Activated naive CD8-positive, alpha-beta T cell treated with anti-CD3 and anti-CD28 coated beads, Interleukin-2, amount 50 U/mL, for 16 hours (primary cell): ENCODE data around the gene TNFSF9.
"Not testable (repeated sequence)": the region's sequence is repeated elsewhere in the genome, so short reads cannot be mapped to it uniquely, and the experiment has no call there.

Experiments used
- DNase-seq: peaks from one replicate; pipeline ENCODE4 v3.0.0-alpha.2; 2020; ENCODE audit warnings: low read depth, low spot score

The TNFSF9 gene

DNA sequence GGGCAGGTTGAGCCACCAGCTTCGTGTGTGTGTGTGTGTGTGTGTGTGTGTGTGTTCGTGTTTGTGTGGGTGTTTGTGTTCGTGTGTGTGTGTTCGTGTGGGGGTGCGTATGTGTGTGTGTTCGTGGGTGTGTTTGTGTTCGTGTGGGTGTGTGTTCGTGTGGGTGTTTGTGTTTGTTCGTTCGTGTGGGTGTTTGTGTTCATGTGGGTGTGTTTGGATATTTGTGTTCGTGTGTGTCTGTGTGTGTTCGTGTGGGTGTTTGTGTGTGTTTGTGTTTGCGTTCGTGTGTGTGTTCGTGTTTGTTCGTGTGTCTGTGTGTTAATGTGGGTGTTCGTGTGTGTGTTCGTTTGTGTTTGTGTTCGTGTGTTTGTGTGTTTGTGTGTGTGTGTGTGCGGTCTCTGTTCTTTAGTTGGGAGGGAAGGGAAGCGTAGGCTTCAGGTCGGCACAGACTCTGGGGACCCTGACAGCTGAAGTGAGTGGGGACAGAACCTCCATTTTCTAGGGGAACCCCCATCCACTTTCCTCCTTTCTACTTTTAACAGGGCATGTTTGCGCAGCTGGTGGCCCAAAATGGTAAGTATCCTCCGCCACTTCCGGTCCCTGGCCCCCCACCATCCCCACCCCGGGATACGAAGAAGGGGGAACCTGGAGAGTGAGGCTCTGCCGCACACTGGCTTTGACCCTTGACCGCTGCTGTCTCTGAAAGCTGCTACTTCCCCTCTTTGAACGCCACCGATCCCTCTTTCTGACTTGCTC lies 1.6 kb downstream of the TNFSF9 start:
- no peak for DNase-seq

DNA sequence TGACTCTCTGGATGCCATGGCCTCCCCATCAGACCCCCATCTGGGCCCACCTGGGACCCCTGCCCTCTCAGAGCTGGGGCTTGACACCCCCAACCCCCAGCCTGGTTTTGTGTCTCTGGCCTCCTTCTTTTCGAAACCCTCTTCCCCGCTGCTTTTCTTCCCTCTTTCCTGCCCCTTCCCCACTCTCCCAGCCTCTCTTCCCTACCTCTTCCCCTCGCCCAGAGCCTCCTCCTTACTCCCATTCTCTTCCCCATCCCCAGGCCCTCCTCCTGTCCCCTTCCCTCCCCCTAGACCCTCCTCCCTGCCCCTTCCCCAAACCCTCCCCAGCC lies 2.1 kb downstream of the TNFSF9 start:
- no peak for DNase-seq

DNA sequence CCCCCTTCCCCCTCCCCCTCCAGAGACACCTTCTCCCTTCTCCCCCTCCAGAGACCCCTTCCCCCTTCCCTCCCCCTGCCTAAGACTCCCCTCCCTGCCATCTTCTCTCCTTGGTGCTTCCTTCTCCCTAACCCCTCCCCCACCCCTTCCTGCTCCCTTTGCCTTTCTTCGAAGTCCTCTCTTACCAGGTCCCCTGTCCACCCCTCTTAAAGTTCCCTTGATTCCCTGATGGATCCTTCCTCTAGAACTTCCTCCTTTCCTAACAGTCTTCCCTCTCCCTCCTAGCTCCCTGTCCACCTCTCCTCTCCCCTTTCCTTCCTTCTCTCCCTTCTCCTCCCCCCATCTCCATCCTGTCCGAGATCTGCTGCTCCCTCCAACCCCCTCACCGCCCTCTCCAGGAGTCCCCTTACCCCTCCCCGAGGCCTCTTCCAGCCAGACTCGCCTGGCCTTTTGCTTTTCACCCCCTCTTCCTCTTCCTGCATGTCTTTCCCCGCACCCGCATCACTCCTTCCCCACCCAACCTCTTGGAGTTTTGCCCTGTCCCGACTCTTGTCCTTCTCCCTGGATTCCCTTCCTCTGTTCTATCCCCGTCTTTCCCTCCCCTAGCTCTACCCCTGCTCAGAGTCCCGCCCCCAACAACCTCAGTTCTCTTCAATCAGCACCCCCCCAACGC lies 3.1 kb downstream of the TNFSF9 start:
- DNase-seq, result no peak

DNA sequence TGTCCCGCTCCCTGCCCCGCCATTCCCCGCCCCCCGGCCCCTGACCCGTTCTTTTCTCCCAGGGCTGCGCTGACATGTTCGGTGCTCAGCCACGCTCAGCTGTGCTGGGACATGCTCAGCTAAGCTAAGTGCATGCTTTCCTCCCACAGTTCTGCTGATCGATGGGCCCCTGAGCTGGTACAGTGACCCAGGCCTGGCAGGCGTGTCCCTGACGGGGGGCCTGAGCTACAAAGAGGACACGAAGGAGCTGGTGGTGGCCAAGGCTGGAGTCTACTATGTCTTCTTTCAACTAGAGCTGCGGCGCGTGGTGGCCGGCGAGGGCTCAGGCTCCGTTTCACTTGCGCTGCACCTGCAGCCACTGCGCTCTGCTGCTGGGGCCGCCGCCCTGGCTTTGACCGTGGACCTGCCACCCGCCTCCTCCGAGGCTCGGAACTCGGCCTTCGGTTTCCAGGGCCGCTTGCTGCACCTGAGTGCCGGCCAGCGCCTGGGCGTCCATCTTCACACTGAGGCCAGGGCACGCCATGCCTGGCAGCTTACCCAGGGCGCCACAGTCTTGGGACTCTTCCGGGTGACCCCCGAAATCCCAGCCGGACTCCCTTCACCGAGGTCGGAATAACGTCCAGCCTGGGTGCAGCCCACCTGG lies 3.7 kb downstream of the TNFSF9 start:
- DNase-seq, result no peak

DNA sequence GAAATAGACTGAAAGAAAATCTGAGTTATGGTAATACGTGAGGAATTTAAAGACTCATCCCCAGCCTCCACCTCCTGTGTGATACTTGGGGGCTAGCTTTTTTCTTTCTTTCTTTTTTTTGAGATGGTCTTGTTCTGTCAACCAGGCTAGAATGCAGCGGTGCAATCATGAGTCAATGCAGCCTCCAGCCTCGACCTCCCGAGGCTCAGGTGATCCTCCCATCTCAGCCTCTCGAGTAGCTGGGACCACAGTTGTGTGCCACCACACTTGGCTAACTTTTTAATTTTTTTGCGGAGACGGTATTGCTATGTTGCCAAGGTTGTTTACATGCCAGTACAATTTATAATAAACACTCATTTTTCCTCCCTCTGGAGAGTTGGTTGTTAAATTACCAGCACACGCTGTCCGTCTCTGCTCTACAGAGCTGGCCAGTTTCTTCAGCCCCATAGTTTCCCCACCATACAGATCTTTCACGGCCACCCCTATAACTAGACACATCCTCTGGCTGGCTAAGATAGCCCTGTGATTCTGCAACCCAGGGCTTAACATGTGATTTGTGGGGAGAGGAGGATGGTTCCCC lies 4.8 kb downstream of the TNFSF9 start:
- no peak for DNase-seq

DNA sequence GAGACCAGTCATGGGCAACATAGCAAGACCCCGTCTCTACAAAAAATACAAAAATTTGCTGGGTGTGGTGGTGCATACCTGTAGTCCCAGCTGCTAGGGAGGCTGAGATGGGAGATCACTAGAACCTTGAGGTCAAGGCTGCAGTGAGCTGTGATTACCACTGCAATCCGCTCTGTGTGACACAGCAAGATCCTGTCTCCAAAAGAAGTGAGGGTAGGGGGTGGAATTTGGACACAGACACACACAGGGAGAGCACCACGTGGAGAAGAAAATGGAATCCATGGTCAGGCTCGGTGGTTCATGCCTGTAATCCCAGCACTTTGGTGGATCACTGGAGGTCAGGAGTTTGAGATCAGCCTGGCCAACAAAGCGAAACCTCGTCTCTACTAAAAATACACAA lies 8.7 kb downstream of the TNFSF9 start:
- DNase-seq, result no peak

DNA sequence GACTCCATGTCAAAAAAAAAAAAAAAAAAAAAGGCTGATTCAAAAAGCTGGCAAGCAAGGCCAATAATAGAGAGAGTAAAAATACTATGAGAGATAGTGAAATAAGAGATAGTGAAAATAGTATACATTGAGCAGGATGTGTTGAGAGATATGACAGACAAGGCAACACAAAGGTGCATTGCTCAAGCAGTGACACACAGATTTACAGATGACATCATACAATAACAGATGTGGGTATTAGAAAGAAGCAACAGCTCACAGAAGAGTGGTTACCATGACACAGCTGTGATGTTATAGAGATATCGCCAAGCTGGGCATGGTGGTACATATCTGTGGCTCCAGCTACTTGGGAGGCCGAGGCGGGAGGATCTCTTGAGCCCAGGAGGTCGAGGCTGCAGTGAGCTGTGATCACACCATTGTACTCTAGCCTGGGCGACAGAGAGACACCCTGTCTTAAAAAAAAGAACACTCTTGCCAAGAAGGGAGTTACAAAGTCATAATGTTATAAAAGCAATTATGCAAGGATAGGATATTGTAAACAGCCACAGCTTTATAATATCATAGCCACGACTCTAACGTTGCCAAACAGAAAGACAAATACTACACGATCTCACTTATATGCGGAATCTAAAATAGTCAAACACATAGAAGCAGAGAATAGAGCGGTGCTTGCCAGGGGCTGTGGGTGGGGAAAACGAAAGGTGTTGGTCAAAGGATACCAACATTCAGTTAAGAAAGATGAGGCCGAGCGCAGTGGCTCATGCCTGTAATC lies 10.3 kb downstream of the TNFSF9 start:
- no peak for DNase-seq

DNA sequence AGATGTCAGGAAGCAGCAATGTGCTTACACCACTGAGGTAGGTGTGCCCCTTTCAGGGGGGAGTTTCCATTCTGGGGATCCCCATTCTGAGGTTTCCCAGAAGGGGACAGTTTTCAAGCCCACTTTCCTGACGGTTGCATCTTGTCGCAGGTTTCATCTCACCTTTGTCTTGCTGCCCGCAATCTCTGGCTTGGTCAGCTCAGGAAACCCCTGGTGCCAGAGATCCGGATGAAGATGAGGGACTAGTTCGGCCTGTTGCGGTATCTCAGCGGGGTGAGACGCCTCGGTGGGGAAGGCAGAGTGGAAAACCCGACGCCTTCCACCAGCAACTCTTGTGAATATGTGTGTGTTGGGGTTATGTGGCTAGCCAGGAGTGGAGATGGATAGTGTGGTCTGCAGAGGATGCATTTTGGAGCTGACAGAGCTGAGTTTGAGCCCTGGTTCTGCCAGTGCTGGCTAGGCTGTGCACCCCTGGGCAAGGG lies 13.1 kb downstream of the TNFSF9 start:
- DNase-seq, result no peak

DNA sequence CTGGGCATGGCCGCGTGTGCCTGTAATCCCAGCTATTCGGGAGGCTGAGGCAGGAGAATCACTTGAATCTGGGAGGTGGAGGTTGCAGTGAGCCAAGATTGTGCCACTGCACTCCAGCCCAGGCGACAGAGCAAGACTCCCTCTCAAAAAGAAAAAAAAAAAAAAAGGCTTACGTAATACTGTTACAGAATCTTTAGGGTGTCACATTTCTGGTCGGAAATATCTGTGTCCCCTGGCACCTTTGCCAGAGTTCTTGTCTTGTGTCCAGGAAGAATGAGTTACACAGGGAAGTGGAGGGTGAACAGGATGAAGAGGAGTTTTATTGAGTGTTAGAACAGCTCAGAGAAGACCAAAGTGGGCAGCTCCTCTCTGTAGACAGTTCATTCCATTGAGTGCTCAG lies 19.9 kb downstream of the TNFSF9 start:
- DNase-seq, result not testable (repeated sequence)

DNA sequence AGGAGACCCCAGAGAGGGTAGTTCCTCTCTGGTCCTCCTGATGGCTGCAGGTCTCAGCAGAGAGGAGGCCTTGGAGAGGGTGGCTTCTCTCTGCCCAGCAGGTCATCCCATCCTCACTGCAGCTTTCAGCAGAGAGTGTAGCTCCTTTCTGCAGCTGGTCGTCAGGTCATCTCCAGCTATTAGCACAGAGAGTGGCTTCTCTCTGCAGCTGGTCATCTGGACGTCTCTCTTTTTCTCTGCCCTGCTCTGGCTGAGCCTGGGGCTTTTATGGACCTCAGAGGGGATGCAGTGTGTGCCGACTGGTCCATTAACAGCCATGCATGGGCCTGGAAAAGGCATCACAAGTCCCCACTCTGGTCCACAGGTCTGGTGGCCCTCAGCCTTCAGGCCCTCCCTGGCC lies 20.3 kb downstream of the TNFSF9 start:
- no peak for DNase-seq

DNA sequence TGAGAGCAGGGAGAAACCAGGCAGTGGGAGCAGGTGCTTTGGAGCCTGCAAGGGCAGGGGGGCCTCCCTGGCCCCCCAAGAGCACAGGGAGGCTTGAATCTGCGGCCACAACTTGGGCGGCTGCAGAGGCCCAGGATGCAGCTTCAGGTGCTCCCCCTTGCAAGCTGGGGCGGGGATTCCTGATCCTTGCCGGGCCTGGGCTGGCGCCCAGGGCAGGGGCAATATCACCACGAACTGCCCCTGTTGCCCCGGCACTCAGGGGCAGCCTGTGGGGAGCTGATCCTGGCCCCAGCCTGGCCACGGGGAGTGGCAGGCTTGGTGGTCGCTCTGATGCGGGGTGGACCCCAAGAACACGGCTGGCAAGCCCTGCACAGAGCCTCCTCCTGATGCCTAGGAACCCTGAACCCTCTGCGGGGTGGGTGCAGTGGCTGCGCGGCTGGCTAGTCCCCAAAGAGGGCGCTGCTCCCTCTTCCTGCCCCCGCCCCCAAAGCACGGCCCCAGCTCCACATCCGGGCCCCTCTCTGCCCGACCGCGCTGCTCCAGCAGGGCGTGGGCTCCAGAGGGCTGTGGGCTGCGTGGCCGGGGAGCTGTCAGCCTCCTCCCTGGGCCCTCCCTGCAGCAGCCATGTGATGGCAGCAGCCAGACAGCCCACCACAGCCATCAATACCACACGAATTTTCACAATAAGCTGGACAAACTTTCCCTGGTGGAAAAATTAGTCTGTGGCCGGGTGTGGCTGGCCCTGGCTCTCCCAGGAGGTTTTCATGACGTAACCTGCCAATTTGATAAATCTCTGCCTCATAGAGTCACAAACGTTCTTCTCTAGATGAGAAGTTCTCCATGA lies 21.0 kb downstream of the TNFSF9 start:
- peak; percentile 42 for DNase-seq

DNA sequence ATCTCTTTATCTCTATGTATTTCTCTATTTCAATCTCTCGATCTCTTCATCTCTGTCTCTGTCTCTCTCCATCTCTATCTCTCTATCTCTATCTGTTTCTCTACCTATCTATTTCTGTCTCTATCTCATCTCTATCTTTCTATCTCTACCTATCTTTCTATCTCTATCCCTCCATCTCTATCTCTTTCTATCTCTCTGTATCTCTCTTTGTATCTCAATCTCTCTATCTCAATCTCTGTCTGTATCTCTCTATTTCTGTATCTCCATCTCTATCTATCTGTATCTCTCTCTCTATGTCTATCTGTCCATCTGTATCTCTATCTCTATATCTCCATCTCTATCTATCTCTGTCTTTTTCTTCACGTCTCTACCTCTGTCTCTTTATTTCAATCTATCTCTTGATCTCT lies 25.2 kb downstream of the TNFSF9 start:
- DNase-seq, result no peak

DNA sequence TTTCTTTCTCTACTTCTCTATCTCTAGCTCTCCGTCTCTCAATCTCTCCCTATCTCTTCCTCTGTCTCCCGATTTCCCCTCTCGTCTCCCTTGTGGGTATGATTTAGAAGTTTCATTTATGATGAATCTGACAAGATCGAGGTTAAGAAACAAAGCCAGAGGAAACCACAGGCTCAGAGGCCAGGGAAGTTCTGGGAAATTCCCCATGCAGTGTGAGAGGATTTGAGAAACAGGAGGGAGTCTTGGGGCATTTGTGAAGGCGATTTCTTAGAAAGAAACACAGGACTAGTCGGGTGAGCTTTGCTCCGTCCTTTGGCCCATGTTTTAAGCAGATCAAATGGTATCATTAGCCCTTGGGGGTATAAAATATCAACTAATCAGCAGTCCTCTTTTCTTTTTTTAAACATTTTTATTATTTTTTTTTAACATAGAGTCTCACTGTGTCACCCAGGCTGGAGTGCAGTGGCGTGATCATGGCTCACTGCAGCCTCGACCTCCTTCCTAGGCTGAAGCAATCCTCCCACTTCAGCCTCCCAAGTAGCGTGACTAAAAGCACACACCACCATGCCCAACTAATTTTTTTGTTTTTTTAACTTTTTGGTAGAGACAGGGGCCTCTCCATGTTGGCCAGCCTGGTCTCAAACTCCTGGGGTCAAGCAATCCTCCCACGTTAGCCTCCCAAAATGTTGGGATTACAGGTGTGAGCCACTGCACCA lies 25.8 kb downstream of the TNFSF9 start:
- DNase-seq, result no peak

DNA sequence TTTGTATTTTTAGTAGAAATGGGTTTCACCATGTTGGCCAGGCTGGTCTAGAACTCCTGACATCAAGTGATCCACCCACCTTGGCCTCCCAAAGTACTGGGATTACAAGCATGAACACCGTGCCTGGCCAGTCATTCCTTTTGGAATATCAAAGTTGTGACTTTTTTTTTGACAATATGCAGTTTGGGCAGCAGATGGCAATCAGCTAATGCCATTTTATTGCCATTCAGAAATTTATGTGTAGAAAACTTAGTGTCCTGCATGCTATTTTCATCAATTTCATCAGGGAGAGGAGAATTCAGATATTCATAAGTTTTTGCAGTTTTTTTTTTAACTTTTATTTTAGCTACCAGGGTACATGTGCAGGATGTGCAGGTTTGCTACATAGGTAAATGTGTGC lies 31.6 kb downstream of the TNFSF9 start:
- not testable (repeated sequence) for DNase-seq

DNA sequence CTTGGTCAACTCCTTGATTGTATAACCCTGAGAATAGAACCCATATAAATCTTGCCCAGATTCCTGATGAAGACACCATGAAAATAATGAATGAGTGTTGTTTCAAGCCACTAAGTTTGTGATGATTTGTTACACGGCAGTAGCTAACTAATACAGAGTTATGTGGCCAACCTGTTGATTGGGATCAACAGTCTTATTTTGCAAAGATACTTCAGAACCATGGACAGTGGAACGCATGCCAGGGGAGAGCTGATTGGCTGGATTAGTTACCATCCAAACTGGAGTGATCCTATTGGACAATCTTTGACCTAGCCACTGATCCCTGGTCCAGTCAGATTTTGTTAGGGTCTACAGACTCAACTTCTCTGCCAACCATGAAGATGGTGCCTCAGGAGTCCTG lies 33.6 kb downstream of the TNFSF9 start:
- no peak for DNase-seq

DNA sequence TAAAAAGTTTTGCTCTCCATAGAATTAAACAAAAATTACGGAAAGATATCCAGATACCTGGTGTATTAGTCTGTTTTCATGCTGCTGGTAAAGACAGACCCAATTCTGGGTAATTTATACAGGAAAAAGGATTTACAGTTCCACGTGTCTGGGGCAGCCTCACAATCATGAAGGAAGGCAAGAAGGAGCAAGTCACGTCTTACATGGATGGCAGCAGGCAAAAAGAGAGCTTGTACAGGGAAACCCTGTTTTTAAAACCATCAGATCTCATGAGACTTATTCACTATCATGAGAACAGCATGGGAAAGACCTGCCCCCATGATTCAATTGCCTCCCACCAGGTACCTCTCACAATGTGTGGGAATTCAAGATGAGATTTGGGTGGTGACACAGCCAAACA lies 35.9 kb downstream of the TNFSF9 start:
- DNase-seq, result not testable (repeated sequence)

DNA sequence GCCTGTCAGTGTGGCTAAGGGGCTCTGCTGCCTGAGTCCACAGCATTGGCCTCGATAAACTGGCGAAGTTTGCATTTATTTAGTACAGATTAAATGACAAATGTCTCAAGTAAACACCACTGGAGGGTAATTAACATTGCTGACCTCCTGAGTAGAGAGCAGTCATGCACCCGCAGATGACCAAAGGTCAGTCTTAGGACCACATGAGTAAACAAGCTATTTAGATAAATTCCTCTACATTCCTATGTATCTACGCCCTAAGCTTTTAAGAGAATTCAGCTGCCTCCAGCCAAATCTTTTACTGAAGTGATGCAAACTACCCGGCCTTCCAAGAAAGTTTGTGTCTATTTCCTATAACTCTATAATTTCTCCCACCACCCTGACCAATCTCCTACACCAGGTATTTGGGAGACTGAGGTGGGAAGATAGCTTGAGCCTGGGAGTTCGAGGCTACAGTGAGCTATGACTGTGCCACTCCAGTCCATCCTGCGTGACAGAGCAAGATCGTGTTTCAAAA lies 37.2 kb downstream of the TNFSF9 start:
- no peak for DNase-seq

DNA sequence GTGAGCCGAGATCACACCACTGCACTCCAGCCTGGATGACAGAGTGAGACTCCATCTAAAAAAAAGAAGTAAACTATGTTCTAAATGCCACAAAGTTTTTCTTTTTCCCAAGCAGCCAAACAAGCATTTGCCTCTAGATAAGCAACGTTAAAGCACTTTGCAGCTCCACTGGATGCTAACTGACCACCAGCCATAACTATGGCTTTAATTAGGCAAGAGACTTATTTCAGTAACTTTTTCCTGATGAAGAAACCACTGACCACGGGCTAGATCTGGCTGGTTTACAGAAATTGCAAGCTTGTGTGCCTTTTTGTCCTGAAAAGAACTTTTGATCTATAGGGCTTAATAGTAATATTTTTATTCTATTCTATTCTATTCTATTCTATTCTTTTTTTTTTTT lies 38.0 kb downstream of the TNFSF9 start:
- no peak for DNase-seq

DNA sequence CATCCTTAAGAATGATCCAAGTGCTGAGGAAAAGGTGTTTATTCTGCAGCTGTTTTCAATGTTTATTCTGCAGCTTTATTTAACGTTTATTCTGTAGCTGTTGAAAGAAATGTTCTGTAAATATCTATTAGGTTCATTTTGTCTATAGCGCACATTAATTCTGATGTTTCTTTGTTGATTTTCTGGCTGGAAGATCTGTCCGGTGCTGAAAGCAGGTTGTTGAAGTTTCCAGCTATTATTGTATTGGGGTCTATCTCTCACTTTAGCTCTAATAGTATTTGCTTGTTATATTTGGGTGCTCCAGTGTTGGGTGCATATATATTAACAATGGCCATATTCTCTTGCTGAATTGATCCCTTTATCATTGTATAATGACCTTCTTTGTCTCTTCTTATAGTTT lies 39.9 kb downstream of the TNFSF9 start:
- DNase-seq, result no peak

DNA sequence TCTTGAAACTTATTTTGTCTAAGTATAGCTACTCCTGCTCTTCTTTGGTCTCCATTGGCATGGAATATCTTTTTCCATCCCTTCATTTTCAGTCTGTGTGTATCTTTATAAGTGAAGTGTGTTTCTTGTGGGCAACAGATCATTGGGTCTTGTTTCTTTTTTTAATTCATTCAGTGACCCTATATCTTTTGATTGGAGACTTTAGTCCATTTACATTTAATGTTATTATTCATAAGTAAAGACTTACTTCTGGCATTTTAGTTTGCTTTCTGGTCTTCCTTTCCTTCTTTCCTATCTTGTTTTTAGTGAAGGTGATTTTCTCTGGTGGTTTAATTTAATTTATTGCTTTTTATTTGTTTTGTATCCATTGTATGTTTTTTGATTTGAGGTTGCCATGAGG lies 40.3 kb downstream of the TNFSF9 start:
- DNase-seq, result no peak
